Astrocyte of the spinal cord (primary cell): ENCODE measurements around the gene NRARP.

Experiments used
- DNase-seq: peaks from one replicate; pipeline ENCODE4 v3.0.0; 2011; ENCODE audit warnings: low read depth, low spot score
- H3K4me3 ChIP-seq: 2 replicates; pipeline ENCODE4 v1.5.1; 2011; ENCODE audit warnings: low read depth, mild to moderate bottlenecking, low read length, moderate library complexity
- in situ Hi-C: cut with HindIII; loops from 2 replicates; pipeline ENCODE4 v1.10.0; 2017; ENCODE audit warnings: low sequenced_read_pairs
- TF ChIP-seq, protein P1 (sequence below): IDR thresholded peaks from 2 replicates; pipeline ENCODE4 v1.5.1; 2012; ENCODE audit warnings: low read depth, mild to moderate bottlenecking, low read length, inconsistent platforms

The NRARP gene, protein sequence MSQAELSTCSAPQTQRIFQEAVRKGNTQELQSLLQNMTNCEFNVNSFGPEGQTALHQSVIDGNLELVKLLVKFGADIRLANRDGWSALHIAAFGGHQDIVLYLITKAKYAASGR

DNA sequence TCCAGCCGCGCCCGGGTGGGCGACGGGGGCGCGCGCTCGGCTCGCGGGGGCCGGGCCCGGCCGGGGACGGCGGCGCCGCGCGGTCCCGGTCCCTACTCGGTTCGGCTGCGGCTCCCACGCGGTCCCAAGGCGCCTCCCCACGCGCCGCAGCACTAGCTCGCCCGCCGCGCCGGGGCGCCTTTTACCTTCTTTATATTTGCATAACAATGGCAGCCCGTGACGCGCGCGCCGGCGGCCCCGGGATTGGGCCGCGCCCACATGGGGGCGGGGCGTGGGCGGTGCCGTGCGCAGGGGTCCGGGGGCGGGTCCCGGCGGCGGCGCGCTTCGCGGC, at the start of gene NRARP:
NRARP (minus strand) TSS at position 154 of the 331 bp plus-strand sequence. CDS start 343 bp downstream, outside the sequence.
- peak within 1 kb of the TSS; percentile 37 for H3K4me3 ChIP-seq
- peak; percentile 74 for DNase-seq
- TF ChIP-seq, protein P1, sequence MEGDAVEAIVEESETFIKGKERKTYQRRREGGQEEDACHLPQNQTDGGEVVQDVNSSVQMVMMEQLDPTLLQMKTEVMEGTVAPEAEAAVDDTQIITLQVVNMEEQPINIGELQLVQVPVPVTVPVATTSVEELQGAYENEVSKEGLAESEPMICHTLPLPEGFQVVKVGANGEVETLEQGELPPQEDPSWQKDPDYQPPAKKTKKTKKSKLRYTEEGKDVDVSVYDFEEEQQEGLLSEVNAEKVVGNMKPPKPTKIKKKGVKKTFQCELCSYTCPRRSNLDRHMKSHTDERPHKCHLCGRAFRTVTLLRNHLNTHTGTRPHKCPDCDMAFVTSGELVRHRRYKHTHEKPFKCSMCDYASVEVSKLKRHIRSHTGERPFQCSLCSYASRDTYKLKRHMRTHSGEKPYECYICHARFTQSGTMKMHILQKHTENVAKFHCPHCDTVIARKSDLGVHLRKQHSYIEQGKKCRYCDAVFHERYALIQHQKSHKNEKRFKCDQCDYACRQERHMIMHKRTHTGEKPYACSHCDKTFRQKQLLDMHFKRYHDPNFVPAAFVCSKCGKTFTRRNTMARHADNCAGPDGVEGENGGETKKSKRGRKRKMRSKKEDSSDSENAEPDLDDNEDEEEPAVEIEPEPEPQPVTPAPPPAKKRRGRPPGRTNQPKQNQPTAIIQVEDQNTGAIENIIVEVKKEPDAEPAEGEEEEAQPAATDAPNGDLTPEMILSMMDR: no peak
- in situ Hi-C loops: no loop called here

DNA sequence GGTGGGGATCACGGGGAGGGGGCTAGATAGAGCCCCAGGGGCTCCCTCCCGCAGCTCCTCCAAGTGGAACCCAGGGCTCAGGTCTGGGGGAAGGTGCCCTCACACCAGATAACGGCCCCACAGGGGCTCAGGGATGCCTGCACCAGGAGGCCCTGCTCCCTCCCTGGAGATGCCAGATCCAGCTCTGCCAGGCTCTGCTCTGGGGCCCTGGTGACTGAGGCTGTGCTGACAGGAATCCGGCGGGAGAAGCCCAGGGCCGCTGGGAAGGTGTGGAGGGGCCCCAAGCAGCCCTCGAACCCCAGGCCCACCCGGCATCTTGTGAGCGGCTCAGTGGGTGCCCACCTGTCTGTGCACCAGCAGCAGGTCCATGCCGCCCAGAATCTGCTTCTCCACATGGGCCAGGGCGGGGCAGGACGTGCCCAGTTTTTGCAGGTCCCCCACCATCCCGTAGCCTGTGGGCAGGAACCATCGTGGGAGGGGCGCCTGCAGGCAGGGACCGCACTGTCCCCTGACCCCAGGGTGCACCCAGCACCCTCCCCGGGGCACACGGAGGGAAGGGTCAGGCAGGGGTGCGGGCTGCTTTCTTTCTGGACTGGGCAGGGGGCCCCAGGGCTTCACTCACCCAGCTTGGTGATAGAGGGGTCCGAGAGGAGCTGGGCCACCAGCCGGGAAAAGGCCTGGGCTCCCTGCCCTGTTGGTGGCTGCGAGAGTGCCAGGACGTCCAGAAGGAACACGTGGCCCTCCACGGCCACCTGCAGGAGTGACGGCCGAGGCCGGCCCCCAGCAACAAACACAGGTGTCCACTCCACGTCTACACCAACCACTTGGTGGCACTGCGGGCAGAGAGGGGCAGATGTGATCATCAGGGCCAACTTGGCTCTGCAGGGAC, 48.9 kb upstream of the NRARP start:
- TF ChIP-seq, protein P1: no peak
- no peak for DNase-seq
- H3K4me3 ChIP-seq: no peak overlapping the region
- in situ Hi-C loops: no loop called here

DNA sequence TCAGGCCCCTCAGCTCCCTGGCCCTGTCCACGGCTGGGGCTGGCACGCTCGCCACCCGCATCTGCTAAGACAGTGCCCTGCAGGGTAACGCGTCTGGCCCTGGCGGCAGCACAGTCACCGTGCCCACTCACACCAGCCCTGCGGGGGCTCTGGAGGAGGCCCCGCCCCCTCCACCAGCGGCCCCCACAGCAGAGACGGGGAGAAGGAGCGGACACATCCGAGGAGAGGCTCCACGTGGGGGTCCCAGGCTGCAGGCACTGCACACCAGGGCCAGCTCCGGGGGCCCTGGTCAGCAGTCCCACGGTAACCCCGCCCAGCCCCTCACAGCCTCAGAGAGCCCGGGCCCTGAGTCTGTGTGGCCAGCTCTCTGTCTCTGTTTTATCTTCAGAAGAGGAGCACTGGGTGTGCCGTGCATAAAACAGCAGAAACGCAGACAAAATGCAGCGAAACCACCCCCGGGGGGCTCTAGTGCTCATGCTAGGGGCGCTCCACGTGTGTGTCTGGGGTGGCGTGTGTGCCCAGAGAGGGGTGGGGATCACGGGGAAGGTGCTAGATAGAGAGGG, 47.5 kb upstream of the NRARP start:
- TF ChIP-seq, protein P1: no peak
- in situ Hi-C loops: no loop called here
- H3K4me3 ChIP-seq: no peak overlapping the region
- DNase-seq: no peak

DNA sequence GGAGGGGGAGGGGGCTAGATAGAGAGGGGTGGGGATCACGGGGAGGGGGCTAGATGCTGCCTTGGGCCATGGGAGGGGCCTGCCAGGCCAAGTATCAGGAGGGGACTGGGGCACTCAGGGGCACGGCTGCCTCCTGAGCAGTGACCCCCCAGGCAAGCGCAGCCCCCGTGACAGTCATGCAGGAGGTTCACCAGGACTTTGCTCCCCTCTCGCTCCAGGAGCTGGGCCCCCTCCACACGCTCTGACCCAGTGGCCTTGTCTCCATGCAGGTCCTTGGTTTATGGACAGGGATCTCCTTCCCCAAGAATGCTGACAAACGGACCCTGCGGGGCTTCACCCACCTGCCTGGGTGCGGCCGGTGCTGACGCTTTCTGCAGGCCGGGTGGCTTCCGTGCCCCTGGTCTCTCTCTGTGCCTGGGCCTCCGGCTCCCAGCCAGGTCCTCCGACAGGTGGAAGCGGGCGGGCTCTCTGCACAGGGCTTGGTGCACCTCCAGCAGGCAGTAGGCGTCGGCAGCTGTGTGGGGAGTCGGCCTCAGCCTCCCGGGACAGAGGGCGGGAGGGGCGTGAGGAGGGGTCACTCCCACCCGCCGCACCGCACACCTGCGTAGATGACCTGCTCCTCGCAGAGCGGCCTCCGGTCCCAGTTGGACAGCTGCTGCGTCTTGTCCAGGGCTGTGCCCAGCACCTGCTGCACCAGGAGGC, 46.8 kb upstream of the NRARP start:
- no peak for DNase-seq
- H3K4me3 ChIP-seq: no peak overlapping the region
- in situ Hi-C loops: no loop called here
- TF ChIP-seq, protein P1: no peak

DNA sequence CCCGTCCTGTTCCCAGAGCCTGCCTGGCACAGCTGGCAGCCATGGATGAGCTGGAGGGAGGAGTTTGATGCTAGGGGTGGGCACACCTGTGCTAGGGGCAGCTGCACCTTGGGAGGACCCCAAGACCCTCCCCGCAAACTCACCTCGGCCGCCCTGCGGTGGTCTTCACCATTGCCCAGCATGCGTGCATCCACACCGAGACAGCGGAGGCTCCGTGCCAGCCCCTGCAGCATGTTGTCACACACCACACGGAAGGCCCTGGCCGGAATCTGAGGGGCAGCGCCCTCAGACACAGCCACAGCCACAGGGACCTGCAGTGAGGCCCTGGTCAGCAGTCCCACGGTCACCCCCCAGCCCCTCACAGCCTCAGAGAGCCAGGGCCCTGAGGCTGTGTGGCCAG, 45.9 kb upstream of the NRARP start:
- in situ Hi-C loops: no loop called here
- DNase-seq: no peak
- H3K4me3 ChIP-seq: no peak overlapping the region
- TF ChIP-seq, protein P1: no peak

DNA sequence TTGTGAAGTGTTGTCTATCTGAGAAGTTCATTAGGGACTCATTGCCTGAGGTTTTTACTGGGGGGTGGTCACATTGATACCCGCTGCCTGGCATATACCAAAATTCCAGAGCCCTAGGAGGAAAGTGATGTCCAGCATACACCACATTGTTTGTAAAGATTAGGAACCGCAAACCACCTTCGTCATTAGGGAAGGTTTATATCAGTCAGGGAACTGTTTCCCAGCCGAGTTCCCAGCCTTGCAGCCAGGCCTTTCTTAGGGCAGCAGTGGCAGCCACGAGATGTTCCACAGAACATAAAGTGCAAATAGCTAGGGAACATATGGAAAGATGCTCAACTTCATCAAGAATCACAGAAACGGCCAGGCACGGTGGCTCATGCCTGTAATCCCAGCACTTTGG, 40.4 kb upstream of the NRARP start:
- no peak for DNase-seq
- no peak overlapping the region for H3K4me3 ChIP-seq
- in situ Hi-C loops: no loop called here
- TF ChIP-seq, protein P1: no peak
